Measurements from ENCODE around the gene GDF15.

DNA sequence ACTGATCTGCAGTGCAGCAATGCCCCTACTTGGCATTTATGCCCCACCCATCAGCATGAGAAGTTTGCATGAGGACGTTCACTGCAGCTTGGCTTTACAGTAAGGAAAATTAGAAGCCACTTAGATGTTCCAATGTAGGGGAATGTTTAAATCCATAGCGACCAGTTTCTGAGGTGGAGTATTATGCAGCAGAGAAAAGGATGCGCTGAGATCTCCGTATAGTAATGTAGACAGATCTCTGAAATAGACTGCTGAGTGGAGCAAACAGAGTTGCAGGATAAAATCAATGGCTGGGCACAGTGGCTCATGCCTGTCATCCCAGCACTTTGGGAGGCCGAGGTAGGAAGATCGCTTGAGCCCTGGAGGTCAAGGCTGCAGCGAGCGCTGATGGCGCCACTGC lies 35.5 kb upstream of the GDF15 start:
- TF ChIP-seq, protein P1, sequence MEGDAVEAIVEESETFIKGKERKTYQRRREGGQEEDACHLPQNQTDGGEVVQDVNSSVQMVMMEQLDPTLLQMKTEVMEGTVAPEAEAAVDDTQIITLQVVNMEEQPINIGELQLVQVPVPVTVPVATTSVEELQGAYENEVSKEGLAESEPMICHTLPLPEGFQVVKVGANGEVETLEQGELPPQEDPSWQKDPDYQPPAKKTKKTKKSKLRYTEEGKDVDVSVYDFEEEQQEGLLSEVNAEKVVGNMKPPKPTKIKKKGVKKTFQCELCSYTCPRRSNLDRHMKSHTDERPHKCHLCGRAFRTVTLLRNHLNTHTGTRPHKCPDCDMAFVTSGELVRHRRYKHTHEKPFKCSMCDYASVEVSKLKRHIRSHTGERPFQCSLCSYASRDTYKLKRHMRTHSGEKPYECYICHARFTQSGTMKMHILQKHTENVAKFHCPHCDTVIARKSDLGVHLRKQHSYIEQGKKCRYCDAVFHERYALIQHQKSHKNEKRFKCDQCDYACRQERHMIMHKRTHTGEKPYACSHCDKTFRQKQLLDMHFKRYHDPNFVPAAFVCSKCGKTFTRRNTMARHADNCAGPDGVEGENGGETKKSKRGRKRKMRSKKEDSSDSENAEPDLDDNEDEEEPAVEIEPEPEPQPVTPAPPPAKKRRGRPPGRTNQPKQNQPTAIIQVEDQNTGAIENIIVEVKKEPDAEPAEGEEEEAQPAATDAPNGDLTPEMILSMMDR (IDR thresholded peaks at IDR 0.05; ENCODE audit: poor library complexity, severe bottlenecking) = no peak
- no peak for TF ChIP-seq TAF1 (IDR thresholded peaks at IDR 0.05; ENCODE audit: low read depth)
- no peak for TF ChIP-seq POLR2AphosphoS5 (IDR thresholded peaks at IDR 0.05)
- TF ChIP-seq EZH2 (IDR thresholded peaks at IDR 0.05; ENCODE audit: borderline replicate concordance, insufficient read depth, low read length, poor library complexity, severe bottlenecking) = no peak
- no peak for TF ChIP-seq SMC3 (conservative IDR thresholded peaks at IDR 0.05; ENCODE audit: poor library complexity)
- TF ChIP-seq RAD21 (conservative IDR thresholded peaks at IDR 0.05) = no peak
